Common myeloid progenitor, CD34-positive (primary cell): Measurements from ENCODE around the gene PDE4D.

Experiments
- CTCF ChIA-PET: fragments of 350-600 bp; sonication (Branson Sonifier 250); formaldehyde crosslinking; loops from one replicate; lab custom pipeline; 2021; ENCODE audit warnings: antibody characterized with exemption; lab: Charles Lee
- POLR2A ChIA-PET: fragments of 350-600 bp; sonication (Branson Sonifier 250); formaldehyde crosslinking; loops from one replicate; lab custom pipeline; 2021; ENCODE audit warnings: antibody characterized with exemption; lab: Charles Lee
- DNase-seq, 3 donors: peaks; one replicate each; pipeline versions ENCODE4 v3.0.0 to v3.0.0-alpha.2; 2013
- H3K27ac ChIP-seq, 2 experiments: 1 replicate in 1 of 2; 2 replicates in 1 of 2; pipeline ENCODE4 v1.7.0; 2013; ENCODE audit warnings: inconsistent platforms in 2 of 2, low read length in 2 of 2, mild to moderate bottlenecking in 2 of 2, low read depth in 1 of 2, moderate library complexity in 1 of 2; ENCODE audit not compliant: severe bottlenecking in 2 of 2, insufficient read depth in 1 of 2, poor library complexity in 1 of 2
- H3K27me3 ChIP-seq, 5 experiments: replicated peaks in 2 of 5; 1 replicate in 3 of 5; 2 replicates in 2 of 5; pipeline versions ENCODE4 v1.6.1 to v1.7.0; 2013; ENCODE audit warnings: low read length in 4 of 5, mild to moderate bottlenecking in 2 of 5, moderate library complexity in 2 of 5, inconsistent platforms in 1 of 5; ENCODE audit not compliant: insufficient read depth in 5 of 5, control insufficient read depth in 4 of 5
- H3K36me3 ChIP-seq, 4 experiments: 1 replicate in 2 of 4; 2 replicates in 2 of 4; pipeline versions ENCODE4 v1.6.1 to v1.7.0; 2013; ENCODE audit warnings: low read length in 3 of 4, control low read depth in 1 of 4, mild to moderate bottlenecking in 1 of 4; ENCODE audit not compliant: control insufficient read depth in 4 of 4, insufficient read depth in 4 of 4
- H3K4me1 ChIP-seq, 4 experiments: 1 replicate in 3 of 4; 2 replicates in 1 of 4; pipeline versions ENCODE4 v1.6.1 to v1.7.1; 2013; ENCODE audit warnings: low read length in 3 of 4, mild to moderate bottlenecking in 3 of 4, control low read depth in 1 of 4, inconsistent platforms in 1 of 4, moderate library complexity in 1 of 4; ENCODE audit not compliant: control insufficient read depth in 4 of 4, insufficient read depth in 4 of 4; ENCODE audit errors: control extremely low read depth in 1 of 4
- H3K4me3 ChIP-seq, 7 experiments: 1 replicate in 4 of 7; 2 replicates in 3 of 7; pipeline versions ENCODE4 v1.5.1 to v1.7.0; 2013; ENCODE audit warnings: mild to moderate bottlenecking in 7 of 7, low read length in 6 of 7, moderate library complexity in 6 of 7, inconsistent platforms in 2 of 7, low read depth in 2 of 7, control low read depth in 1 of 7; ENCODE audit not compliant: insufficient read depth in 4 of 7, control insufficient read depth in 1 of 7; ENCODE audit errors: extremely low read depth in 1 of 7
- H3K9me3 ChIP-seq, 5 experiments: 1 replicate in 4 of 5; 2 replicates in 1 of 5; pipeline versions ENCODE4 v1.6.1 to v1.7.1; 2013; ENCODE audit warnings: low read length in 4 of 5, mild to moderate bottlenecking in 2 of 5, inconsistent platforms in 1 of 5, low read depth in 1 of 5, moderate library complexity in 1 of 5; ENCODE audit not compliant: control insufficient read depth in 4 of 5, insufficient read depth in 2 of 5; ENCODE audit errors: control extremely low read depth in 1 of 5
- WGBS: methylation state at CpG from one replicate; pipeline ENCODE4 v1.1.5; 2013; ENCODE audit not compliant: insufficient coverage; 5-methylcytosine and 5-hydroxymethylcytosine counted together

PDE4D gene

DNA sequence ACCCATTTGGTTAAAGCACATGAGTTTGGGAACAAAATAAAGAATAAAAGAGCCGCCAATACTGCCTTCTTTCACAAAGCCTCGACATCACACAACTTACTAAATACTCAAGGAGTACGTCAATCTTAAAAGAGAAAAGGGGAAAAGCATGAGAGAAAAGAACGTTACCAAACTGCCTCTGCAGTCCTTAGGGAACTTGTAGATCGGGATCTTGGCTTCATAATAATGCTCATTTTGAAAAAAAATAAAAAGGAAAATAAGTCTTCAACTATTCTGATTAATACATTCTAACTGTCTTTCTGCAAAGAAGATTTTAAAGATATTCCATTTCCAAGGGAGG is 618.4 kb downstream of the PDE4D start:
- Histone ChIP-seq H3K36me3 (no peaks in the 10 kb centered on the region), H3K9me3 (no peaks in the 10 kb centered on the region), H3K27me3 (no peaks in the 10 kb centered on the region), H3K27ac (peak overlapping the region in 1 of 2 experiments; percentile 85), H3K4me3 (peak overlapping the region in 6 of 7 experiments; percentile 79 to 95 (median 92)), H3K4me1 (peaks cover 0 to 32% (median 8%) of the 10 kb centered on the region in 4 experiments)
- CTCF ChIA-PET, result no interaction called here
- DNase-seq, result peak in 1 of 3 donors; percentile 13
- no CpG with 5 or more reads among the region's 5 CpGs for WGBS
- POLR2A ChIA-PET, result no interaction called here

DNA sequence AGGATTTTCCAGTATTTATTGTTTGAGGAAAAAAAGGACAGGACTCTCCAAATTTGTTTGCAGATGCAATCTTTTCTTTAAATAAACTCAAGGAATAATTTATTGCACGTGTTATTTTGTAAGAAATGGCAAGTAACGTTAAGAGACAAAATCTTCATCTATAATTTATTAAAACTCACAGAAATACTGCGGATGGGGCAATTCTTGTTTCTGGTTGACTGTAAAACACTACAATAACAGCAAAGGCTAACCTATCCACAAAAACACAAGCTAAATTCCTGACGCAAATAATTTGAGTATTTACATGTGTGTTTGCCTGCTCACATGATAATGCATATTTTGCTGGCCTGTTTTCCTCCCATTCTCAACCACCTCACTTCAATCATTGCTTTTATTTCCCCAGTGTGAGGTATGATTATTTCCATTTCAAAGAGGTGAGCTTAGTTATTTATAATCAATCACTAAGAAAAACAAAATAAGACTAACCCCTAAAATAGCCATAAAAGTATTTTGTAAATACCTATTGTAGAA is 619.4 kb downstream of the PDE4D start:
- Histone ChIP-seq H3K4me3 (peak overlapping the region in 4 of 7 experiments; percentile 13 to 95 (median 86)), H3K27ac (peak overlapping the region in 1 of 2 experiments; percentile 9), H3K27me3 (no peaks in the 10 kb centered on the region), H3K4me1 (peaks cover 0 to 32% (median 8%) of the 10 kb centered on the region in 4 experiments), H3K36me3 (no peaks in the 10 kb centered on the region), H3K9me3 (no peaks in the 10 kb centered on the region)
- POLR2A ChIA-PET, result no interaction called here
- no CpG with 5 or more reads among the region's 4 CpGs for WGBS
- CTCF ChIA-PET, result interaction anchor here (0.7 kb wide), 1 partner anchor 117 kb away, joined by 3 read pairs; no protein-coding TSS in a partner anchor
- DNase-seq, result peak in 1 of 3 donors; percentile 20

DNA sequence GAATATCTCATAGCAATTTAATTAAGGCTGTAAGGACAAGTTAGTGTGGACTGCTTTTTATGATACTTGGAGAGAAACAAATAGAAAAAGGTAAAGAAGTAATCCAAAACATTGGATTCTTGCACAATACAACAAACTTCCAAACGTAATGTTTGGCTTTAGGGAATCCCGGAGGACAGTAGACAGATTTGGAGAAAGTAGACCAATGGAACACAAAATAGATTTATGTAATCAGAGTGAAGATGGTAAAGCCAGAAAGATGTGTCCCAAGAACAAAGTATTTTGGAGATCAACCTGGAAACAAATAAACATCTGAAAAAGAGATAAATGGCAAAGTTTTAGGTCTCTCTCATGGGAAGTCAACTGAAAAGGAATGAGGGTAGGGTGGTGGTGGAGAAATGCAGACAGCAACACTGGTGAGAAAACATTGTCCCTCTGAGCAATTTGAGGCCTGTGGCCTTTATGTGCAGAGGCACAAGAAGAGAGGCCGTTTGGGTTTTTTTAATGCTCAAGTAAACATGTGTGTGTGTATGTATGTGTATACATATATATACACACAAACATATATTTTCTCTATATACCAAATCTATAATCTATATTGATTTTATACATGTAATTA is 620.6 kb downstream of the PDE4D start:
- CTCF ChIA-PET, result no interaction called here
- WGBS, result no CpG with 5 or more reads among the region's 3 CpGs
- Histone ChIP-seq H3K9me3 (peaks cover 0 to 3% (median 0%) of the 10 kb centered on the region in 5 experiments), H3K4me3 (peak overlapping the region in 3 of 7 experiments; percentile 33 to 95 (median 79)), H3K27me3 (no peaks in the 10 kb centered on the region), H3K36me3 (no peaks in the 10 kb centered on the region), H3K4me1 (peaks cover 0 to 29% (median 8%) of the 10 kb centered on the region in 4 experiments), H3K27ac (no peak overlapping the region)
- DNase-seq, result no peak
- POLR2A ChIA-PET, result no interaction called here

DNA sequence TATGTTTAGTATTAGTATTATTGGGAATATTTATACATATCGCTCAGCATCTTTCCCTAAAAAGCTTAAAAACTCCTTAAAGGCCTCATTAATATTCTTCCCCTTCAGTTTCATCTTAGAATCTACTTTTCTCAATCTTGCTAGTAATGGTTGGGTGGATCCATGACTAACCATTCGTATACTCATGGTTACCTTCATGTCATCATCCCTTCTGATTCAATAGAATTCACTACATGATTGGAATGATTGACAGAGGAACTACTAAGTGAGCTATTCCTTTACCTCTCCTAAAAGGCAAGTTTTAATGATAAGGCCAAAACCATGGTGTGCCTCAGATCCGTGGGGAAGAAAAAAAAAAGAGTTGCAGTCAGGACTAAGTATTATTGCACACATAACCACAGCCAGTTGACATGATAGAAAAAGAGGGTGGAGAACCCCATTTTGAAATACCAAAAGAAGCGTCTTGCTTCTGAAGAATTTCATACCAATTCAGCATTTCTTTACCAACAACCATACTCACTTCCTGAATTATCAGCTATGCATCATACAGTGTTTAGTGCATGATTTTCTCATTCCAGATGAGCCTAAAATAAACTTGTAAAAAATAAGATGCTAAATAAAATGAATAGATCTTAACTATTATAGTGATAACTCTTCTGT is 624.6 kb downstream of the PDE4D start:
- ChIA-PET CTCF (no interaction called here), POLR2A (interaction anchor here (0.7 kb wide), 1 partner anchor 73 kb away, joined by 3 read pairs; no protein-coding TSS in a partner anchor)
- Histone ChIP-seq H3K36me3 (no peaks in the 10 kb centered on the region), H3K4me3 (no peak overlapping the region), H3K4me1 (peaks cover 0 to 4% (median under 1%) of the 10 kb centered on the region in 4 experiments), H3K9me3 (peaks cover 0 to 3% (median 0%) of the 10 kb centered on the region in 5 experiments), H3K27ac (no peak overlapping the region), H3K27me3 (no peaks in the 10 kb centered on the region)
- DNase-seq, result no peak
- no CpG with 5 or more reads among the region's 4 CpGs for WGBS

DNA sequence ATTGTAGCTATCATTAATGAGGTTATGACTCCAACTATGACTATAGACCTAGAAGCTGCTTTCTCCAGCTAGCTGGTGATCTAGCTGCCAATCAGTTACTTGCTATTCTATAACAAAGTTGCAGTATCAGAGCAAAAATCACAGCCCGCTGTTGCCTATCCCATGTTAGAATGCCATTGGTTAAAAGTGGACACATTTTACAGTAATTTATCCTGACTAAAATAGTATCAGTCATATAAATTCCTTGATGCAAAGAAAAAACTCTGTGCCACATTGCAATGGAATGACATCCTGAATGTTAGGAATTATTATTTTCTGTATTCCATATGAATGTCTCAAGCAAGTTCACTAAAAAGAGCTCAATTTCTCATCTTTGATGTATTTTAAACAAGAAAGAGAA is 626.5 kb downstream of the PDE4D start:
- POLR2A ChIA-PET, result no interaction called here
- peaks cover 0 to 3% (median 0%) of the 10 kb centered on the region in 5 experiments for H3K9me3 ChIP-seq
- no peaks in the 10 kb centered on the region for H3K36me3 ChIP-seq
- no peak overlapping the region for H3K27ac ChIP-seq
- 100% methylated on average over 1 of the region's 1 CpG for WGBS
- DNase-seq, result no peak
- CTCF ChIA-PET, result interaction anchor here (1.3 kb wide), 1 partner anchor 100 kb away, joined by 3 read pairs; no protein-coding TSS in a partner anchor
- no peaks in the 10 kb centered on the region for H3K4me1 ChIP-seq
- H3K4me3 ChIP-seq, result no peak overlapping the region
- no peaks in the 10 kb centered on the region for H3K27me3 ChIP-seq

DNA sequence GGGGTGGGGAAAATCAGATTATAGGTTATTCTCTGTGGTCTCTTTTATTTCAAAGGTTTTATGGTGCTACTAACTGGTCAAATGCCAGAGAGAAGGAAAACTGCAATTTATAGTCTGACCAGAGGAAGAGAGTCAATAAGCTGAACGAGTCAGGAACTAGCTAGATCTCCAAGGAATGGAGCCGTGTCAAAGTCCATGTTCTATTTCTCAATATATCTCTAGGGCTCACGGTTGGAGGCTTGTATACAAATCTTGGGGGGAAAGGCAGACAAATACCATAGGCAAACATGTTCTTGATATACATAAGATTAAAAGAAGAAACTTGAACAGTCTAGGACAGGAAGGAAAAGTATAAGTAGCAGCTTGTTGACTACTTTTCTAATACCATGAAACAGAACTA is 627.1 kb downstream of the PDE4D start:
- Histone ChIP-seq H3K27ac (no peak overlapping the region), H3K4me3 (no peak overlapping the region), H3K27me3 (no peaks in the 10 kb centered on the region), H3K4me1 (no peaks in the 10 kb centered on the region), H3K36me3 (no peaks in the 10 kb centered on the region), H3K9me3 (peaks cover 0 to 3% (median 0%) of the 10 kb centered on the region in 5 experiments)
- POLR2A ChIA-PET, result no interaction called here
- CTCF ChIA-PET, result interaction anchor here (1.3 kb wide), 1 partner anchor 101 kb away, joined by 3 read pairs; no protein-coding TSS in a partner anchor
- DNase-seq, result no peak
- WGBS, result no CpG with 5 or more reads among the region's 3 CpGs
